Measurements from ENCODE around the gene ANGPTL8.

DNA sequence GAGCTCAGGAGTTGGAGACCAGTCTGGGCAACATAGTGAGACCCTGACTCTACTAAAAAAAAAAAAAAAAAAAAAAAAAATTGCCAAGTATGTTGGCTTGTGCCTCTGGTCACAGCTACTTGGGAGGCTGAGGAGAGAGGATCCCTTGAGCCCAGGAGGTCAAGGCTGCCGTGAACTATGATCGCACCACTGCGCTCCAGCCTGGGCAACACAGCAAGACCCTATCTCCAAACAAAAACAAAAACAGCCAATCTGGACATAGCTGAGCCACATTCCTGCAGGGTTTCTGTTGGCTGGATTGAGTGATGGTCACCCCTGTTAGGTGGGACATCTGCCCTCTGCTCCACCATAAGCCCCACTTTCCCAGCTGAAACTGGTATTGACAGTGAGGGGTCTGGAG, 13.6 kb upstream of the ANGPTL8 start:
- TF ChIP-seq, protein P1, sequence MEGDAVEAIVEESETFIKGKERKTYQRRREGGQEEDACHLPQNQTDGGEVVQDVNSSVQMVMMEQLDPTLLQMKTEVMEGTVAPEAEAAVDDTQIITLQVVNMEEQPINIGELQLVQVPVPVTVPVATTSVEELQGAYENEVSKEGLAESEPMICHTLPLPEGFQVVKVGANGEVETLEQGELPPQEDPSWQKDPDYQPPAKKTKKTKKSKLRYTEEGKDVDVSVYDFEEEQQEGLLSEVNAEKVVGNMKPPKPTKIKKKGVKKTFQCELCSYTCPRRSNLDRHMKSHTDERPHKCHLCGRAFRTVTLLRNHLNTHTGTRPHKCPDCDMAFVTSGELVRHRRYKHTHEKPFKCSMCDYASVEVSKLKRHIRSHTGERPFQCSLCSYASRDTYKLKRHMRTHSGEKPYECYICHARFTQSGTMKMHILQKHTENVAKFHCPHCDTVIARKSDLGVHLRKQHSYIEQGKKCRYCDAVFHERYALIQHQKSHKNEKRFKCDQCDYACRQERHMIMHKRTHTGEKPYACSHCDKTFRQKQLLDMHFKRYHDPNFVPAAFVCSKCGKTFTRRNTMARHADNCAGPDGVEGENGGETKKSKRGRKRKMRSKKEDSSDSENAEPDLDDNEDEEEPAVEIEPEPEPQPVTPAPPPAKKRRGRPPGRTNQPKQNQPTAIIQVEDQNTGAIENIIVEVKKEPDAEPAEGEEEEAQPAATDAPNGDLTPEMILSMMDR (IDR thresholded peaks at IDR 0.05; ENCODE audit: low read depth, low read length) = no peak
- TF ChIP-seq EZH2phosphoT487 (IDR thresholded peaks at IDR 0.05; ENCODE audit: low read depth) = no peak
